ENCODE data around the gene FNDC5. TPM values are rescaled to one million over a fixed set of nuclear protein-coding genes. Genes with fewer than 3 reads are reported as not detected.

The FNDC5 gene
- polyA plus RNA-seq, 1 of the 3 experiments (the other 2 are of a cell fraction) = 0.59 TPM

- Histone ChIP-seq H3K4me2 (no peak overlapping the region), H3K27ac (ENCODE audit: low read depth in 2 of 2, low read length in 1 of 2) (no peak overlapping the region)
Measured at GRCh38 chr1:32902535-32902920, 31.8 kb upstream of the FNDC5 start.

More at GRCh38 chr1:32902535-32902920, 31.8 kb upstream of the FNDC5 start:
- Histone ChIP-seq H3F3A (replicated peaks; ENCODE audit: insufficient read depth) (no peaks in the 10 kb centered on the region), H3K9ac (no peak overlapping the region), H3K79me2 (ENCODE audit: insufficient read depth) (no peaks in the 10 kb centered on the region), H2AFZ (ENCODE audit: low read depth) (no peak overlapping the region), H3K27me3 (ENCODE audit: insufficient read depth) (peaks cover 7% of the 10 kb centered on the region; the same call in 1 of the 2 replicates), H3K9me2 (no peaks in the 10 kb centered on the region), H4K20me1 (ENCODE audit: insufficient read depth) (no peaks in the 10 kb centered on the region), H3K4me3 (ENCODE audit: low read depth in 2 of 2, low read length in 1 of 2) (no peak overlapping the region), H3K4me1 (ENCODE audit: control insufficient read depth in 1 of 2, insufficient read depth in 2 of 2, low read depth in 1 of 2, low read length in 1 of 2) (peaks cover 0 to 11% of the 10 kb centered on the region in 2 experiments; a peak in 1 of 4 replicates), H3K9me3 (no peaks in the 10 kb centered on the region), H3K36me3 (replicated peaks in 1 of 2; ENCODE audit: control insufficient read depth in 1 of 2, insufficient read depth in 2 of 2, low read length in 1 of 2) (no peaks in the 10 kb centered on the region)
- TF ChIP-seq USF2 (IDR thresholded peaks at IDR 0.05; ENCODE audit: borderline replicate concordance, low read depth, low read length) = no peak
- TF ChIP-seq TCF12 (IDR thresholded peaks at IDR 0.05) = no peak
- TF ChIP-seq USF1 (IDR thresholded peaks at IDR 0.05; ENCODE audit: borderline replicate concordance, low read depth) = no peak
- TF ChIP-seq TEAD4 (IDR thresholded peaks at IDR 0.05; ENCODE audit: borderline replicate concordance, insufficient read depth) = no peak
- no peak for TF ChIP-seq TAF1 (IDR thresholded peaks at IDR 0.05; ENCODE audit: borderline replicate concordance, low read depth, low read length)
- TF ChIP-seq REST (IDR thresholded peaks at IDR 0.05; ENCODE audit: low read depth, low read length) = no peak
- no peak for TF ChIP-seq SIN3A (IDR thresholded peaks at IDR 0.05; ENCODE audit: borderline replicate concordance, low read depth, low read length)
- TF ChIP-seq ELF1 (IDR thresholded peaks at IDR 0.05) = no peak
- TF ChIP-seq YY1 (IDR thresholded peaks at IDR 0.05; ENCODE audit: low read depth) = no peak
- TF ChIP-seq GABPA (IDR thresholded peaks at IDR 0.05; ENCODE audit: low read depth) = no peak
- TF ChIP-seq MEF2A (IDR thresholded peaks at IDR 0.05; ENCODE audit: borderline replicate concordance, low read depth) = no peak
- no peak for TF ChIP-seq EP300 (IDR thresholded peaks at IDR 0.05; ENCODE audit: borderline replicate concordance in 1 of 2, low read depth in 1 of 2, low read length in 1 of 2)
- no peak for TF ChIP-seq RAD21 (IDR thresholded peaks at IDR 0.05; ENCODE audit: low read length)
- TF ChIP-seq NRF1 (IDR thresholded peaks at IDR 0.05; ENCODE audit: low read depth, low read length) = no peak
- TF ChIP-seq JUND (IDR thresholded peaks at IDR 0.05) = no peak
- TF ChIP-seq ZBTB33 (IDR thresholded peaks at IDR 0.05; ENCODE audit: borderline replicate concordance, low read depth) = no peak
- ChIA-PET POLR2A (no interaction called here), CTCF (interaction anchor here (1.1 to 2.2 kb wide), 5 partner anchors 10 to 184 kb away, joined by 3 to 8 read pairs (median 3); no protein-coding TSS in a partner anchor)
- no peak for DNase-seq
- WGBS (ENCODE audit: low lambda C conversion rate) = 28% methylated on average over 3 of the region's 6 CpGs

All from SK-N-SH (cell line).